NCI-H1092 treated with DMSO at 0.1 percent for 48 hours (cell line): Measurements from ENCODE around the gene SCO2.

Experiments
- DNase-seq: peaks from one replicate; lab custom pipeline; 2025; lab: John Stamatoyannopoulos, UW

The SCO2 gene

GRCh38 chr22:50490531-50491308, 34.7 kb downstream of the SCO2 start:
- no peak for DNase-seq

- DNase-seq = no peak
These were observed 35.8 kb downstream of the SCO2 start for GRCh38 chr22:50489363-50490243.

GRCh38 chr22:50488886-50489285, 36.5 kb downstream of the SCO2 start:
- no peak for DNase-seq

GRCh38 chr22:50488006-50488677, 37.3 kb downstream of the SCO2 start:
- no peak for DNase-seq

GRCh38 chr22:50487290-50488005, 38.0 kb downstream of the SCO2 start:
- DNase-seq = no peak

- no peak for DNase-seq
These were observed 38.7 kb downstream of the SCO2 start, which contains the start of gene MIOX for GRCh38 chr22:50486561-50487289. TSS of gene MIOX (plus strand) at chr22:50486859. CDS start at chr22:50486898, 39 bp downstream.

- no peak for DNase-seq
These were observed 39.9 kb downstream of the SCO2 start for GRCh38 chr22:50485221-50486131.

- no peak for DNase-seq
These were observed 41.2 kb downstream of the SCO2 start for GRCh38 chr22:50483977-50484853.

- DNase-seq = no peak
These were observed 41.8 kb downstream of the SCO2 start for GRCh38 chr22:50483556-50483955.

- no peak for DNase-seq
These were observed 42.3 kb downstream of the SCO2 start for GRCh38 chr22:50483106-50483505.

GRCh38 chr22:50482107-50483074, 43.0 kb downstream of the SCO2 start:
- DNase-seq = no peak

- DNase-seq = no peak
These were observed 43.8 kb downstream of the SCO2 start, which contains the start of gene ADM2 for GRCh38 chr22:50481440-50482106. TSS of gene ADM2 (plus strand) at chr22:50481543. CDS start at chr22:50481848, 305 bp downstream.

- no peak for DNase-seq
These were observed 44.4 kb downstream of the SCO2 start for GRCh38 chr22:50481045-50481439.

GRCh38 chr22:50479721-50480120, 45.7 kb downstream of the SCO2 start:
- no peak for DNase-seq

GRCh38 chr22:50477923-50478322, 47.5 kb downstream of the SCO2 start:
- DNase-seq = no peak

GRCh38 chr22:50476868-50477267, 48.5 kb downstream of the SCO2 start:
- DNase-seq = no peak

GRCh38 chr22:50475652-50476002, 49.8 kb downstream of the SCO2 start:
- DNase-seq = no peak
